Activated CD4-positive, alpha-beta T cell treated with anti-CD3 and anti-CD28 coated beads for 24 hours (primary cell): ENCODE measurements around the gene CHFR.
"Not testable (repeated sequence)": the region's sequence is repeated elsewhere in the genome, so short reads cannot be mapped to it uniquely, and the experiment has no call there.

ENCODE experiments used
- DNase-seq, 2 donors: peaks; one replicate each; pipeline ENCODE4 v3.0.0-alpha.2; 2020; ENCODE audit warnings: low read depth in 2 of 2

CHFR gene

GRCh38 chr12:132874620-132875019 is 12.8 kb downstream of the CHFR start:
- not testable (repeated sequence) for DNase-seq

GRCh38 chr12:132874175-132874574 is 13.2 kb downstream of the CHFR start:
- no peak for DNase-seq

- DNase-seq, result no peak
These were observed 13.7 kb downstream of the CHFR start for GRCh38 chr12:132873724-132874123.

- no peak for DNase-seq
These were observed 14.4 kb downstream of the CHFR start for GRCh38 chr12:132872975-132873421.

- DNase-seq, result no peak
These were observed 15.1 kb downstream of the CHFR start for GRCh38 chr12:132872073-132872855.

- no peak for DNase-seq
These were observed 17.9 kb downstream of the CHFR start for GRCh38 chr12:132869551-132869950.

GRCh38 chr12:132866251-132866828 is 21.1 kb downstream of the CHFR start:
- no peak for DNase-seq

- DNase-seq, result no peak
These were observed 25.8 kb downstream of the CHFR start for GRCh38 chr12:132861558-132861957.

GRCh38 chr12:132858718-132859266 is 28.6 kb downstream of the CHFR start:
- DNase-seq, result no peak

GRCh38 chr12:132857019-132857418 is 30.4 kb downstream of the CHFR start:
- not testable (repeated sequence) for DNase-seq

GRCh38 chr12:132856581-132856980 is 30.8 kb downstream of the CHFR start:
- no peak for DNase-seq

- DNase-seq, result not testable (repeated sequence)
These were observed 32.2 kb downstream of the CHFR start for GRCh38 chr12:132855211-132855610.

GRCh38 chr12:132853285-132854092 is 33.9 kb downstream of the CHFR start:
- DNase-seq, result no peak

- DNase-seq, result no peak
These were observed 34.9 kb downstream of the CHFR start for GRCh38 chr12:132852496-132852895.

GRCh38 chr12:132851465-132851864 is 35.9 kb downstream of the CHFR start:
- no peak for DNase-seq

GRCh38 chr12:132850291-132850690 is 37.1 kb downstream of the CHFR start:
- DNase-seq, result no peak

- DNase-seq, result no peak
These were observed 38.9 kb downstream of the CHFR start for GRCh38 chr12:132848521-132848920.

- no peak for DNase-seq
These were observed 39.7 kb downstream of the CHFR start for GRCh38 chr12:132847363-132848356.

- DNase-seq, result not testable (repeated sequence)
These were observed 42.7 kb downstream of the CHFR start for GRCh38 chr12:132844681-132845080.

- DNase-seq, result no peak
These were observed 44.9 kb downstream of the CHFR start for GRCh38 chr12:132842449-132843045.

GRCh38 chr12:132841151-132841550 is 46.3 kb downstream of the CHFR start:
- DNase-seq, result no peak
